ENCODE data around the gene OSBP2. TPM values are rescaled to one million over a fixed set of nuclear protein-coding genes. Genes with fewer than 3 reads are reported as not detected.

Gene OSBP2
- total RNA-seq, 1 donor from 2014 or later: 0.58 TPM

GRCh38 chr22:30802202-30803166, 107.8 kb downstream of the OSBP2 start:
- no peak overlapping the region for H3K27ac Mint-ChIP-seq
- H2AFZ ChIP-seq (replicated peaks): peak overlapping the region; percentile 70
- no peak overlapping the region for H3K9ac ChIP-seq
- peak overlapping the region; percentile 48 for H3K4me3 ChIP-seq
- H3K9me3 Mint-ChIP-seq: no peaks in the 10 kb centered on the region
- H3K36me3 Mint-ChIP-seq: no peaks in the 10 kb centered on the region
- TF ChIP-seq EZH2 (IDR thresholded peaks at IDR 0.05) (peak; percentile 65), CTCF (IDR thresholded peaks at IDR 0.05) (peak; percentile 30), EZH2phosphoT487 (IDR thresholded peaks at IDR 0.05) (peak; percentile 58)
- H3K4me3 Mint-ChIP-seq: peak overlapping the region; percentile 74
- peaks cover 23% of the 10 kb centered on the region for H3K27me3 Mint-ChIP-seq (ENCODE audit: insufficient read depth, low read depth)
- peaks cover 66% of the 10 kb centered on the region for H3K27me3 ChIP-seq
- no peak overlapping the region for H3K27ac ChIP-seq
- H3K4me1 Mint-ChIP-seq: peaks cover 5% of the 10 kb centered on the region
- peaks cover 4% of the 10 kb centered on the region for H3K4me1 ChIP-seq
- peaks cover 6% of the 10 kb centered on the region for H3F3A ChIP-seq (ENCODE audit: low read depth)
- DNase-seq (ENCODE audit: low spot score): peak; percentile 97
- H3K79me2 ChIP-seq (ENCODE audit: low read depth): no peaks in the 10 kb centered on the region
- H3K4me2 ChIP-seq: peak overlapping the region; percentile 88
- H3K36me3 ChIP-seq: no peaks in the 10 kb centered on the region
- peaks cover 47% of the 10 kb centered on the region for H4K20me1 ChIP-seq (ENCODE audit: low read depth)
- H3K9me3 ChIP-seq (ENCODE audit: low read depth): no peaks in the 10 kb centered on the region

- no peak overlapping the region for H3K4me3 ChIP-seq
- no peak overlapping the region for H3K4me2 ChIP-seq
These were observed 109.0 kb downstream of the OSBP2 start for GRCh38 chr22:30803679-30804078.

GRCh38 chr22:30804626-30805025, 110.0 kb downstream of the OSBP2 start:
- H3K27me3 ChIP-seq: peaks cover 60% of the 10 kb centered on the region
- peaks cover 4% of the 10 kb centered on the region for H3K4me1 ChIP-seq
- H3K27ac ChIP-seq: no peak overlapping the region
- peaks cover 47% of the 10 kb centered on the region for H4K20me1 ChIP-seq (ENCODE audit: low read depth)
- H3K9ac ChIP-seq: no peak overlapping the region
- no peaks in the 10 kb centered on the region for H3K79me2 ChIP-seq (ENCODE audit: low read depth)
- H3K4me3 ChIP-seq: no peak overlapping the region
- H3K36me3 ChIP-seq: no peaks in the 10 kb centered on the region
- no peaks in the 10 kb centered on the region for H3K9me3 ChIP-seq (ENCODE audit: low read depth)
- H3F3A ChIP-seq (ENCODE audit: low read depth): peaks cover 6% of the 10 kb centered on the region
- Mint-ChIP-seq H3K4me3 (no peak overlapping the region), H3K27ac (no peak overlapping the region), H3K4me1 (peaks cover 5% of the 10 kb centered on the region), H3K27me3 (ENCODE audit: insufficient read depth, low read depth) (peaks cover 24% of the 10 kb centered on the region), H3K36me3 (no peaks in the 10 kb centered on the region), H3K9me3 (no peaks in the 10 kb centered on the region)
- DNase-seq (ENCODE audit: low spot score): no peak
- no peak overlapping the region for H3K4me2 ChIP-seq
- no peak overlapping the region for H2AFZ ChIP-seq (replicated peaks)
- TF ChIP-seq CTCF (IDR thresholded peaks at IDR 0.05) (no peak), EZH2 (IDR thresholded peaks at IDR 0.05) (no peak), EZH2phosphoT487 (IDR thresholded peaks at IDR 0.05) (no peak)

More at GRCh38 chr22:30803679-30804078, 109.0 kb downstream of the OSBP2 start:
- Histone ChIP-seq H3K36me3 (no peaks in the 10 kb centered on the region), H3K27me3 (peaks cover 66% of the 10 kb centered on the region), H3K9me3 (ENCODE audit: low read depth) (no peaks in the 10 kb centered on the region), H3K4me1 (peaks cover 4% of the 10 kb centered on the region), H4K20me1 (ENCODE audit: low read depth) (peaks cover 47% of the 10 kb centered on the region), H3K79me2 (ENCODE audit: low read depth) (no peaks in the 10 kb centered on the region), H3K27ac (no peak overlapping the region), H3F3A (ENCODE audit: low read depth) (peaks cover 6% of the 10 kb centered on the region), H2AFZ (replicated peaks) (no peak overlapping the region), H3K9ac (no peak overlapping the region)
- no peak for TF ChIP-seq EZH2phosphoT487 (IDR thresholded peaks at IDR 0.05)
- Mint-ChIP-seq H3K9me3 (no peaks in the 10 kb centered on the region), H3K4me1 (peaks cover 5% of the 10 kb centered on the region), H3K36me3 (no peaks in the 10 kb centered on the region), H3K27ac (no peak overlapping the region), H3K27me3 (ENCODE audit: insufficient read depth, low read depth) (peaks cover 24% of the 10 kb centered on the region), H3K4me3 (no peak overlapping the region)
- DNase-seq (ENCODE audit: low spot score): no peak

Data from neural progenitor cell (in vitro differentiated cells).